Adipose tissue (tissue), 3 donors: ENCODE measurements around the gene SOCS3. TPM values are rescaled to one million over a fixed set of nuclear protein-coding genes. Genes with fewer than 3 reads are reported as not detected.
A peak's percentile ranks its signal among the peaks of the same experiment; 100 is the strongest.

ENCODE experiments used
- H3K27ac ChIP-seq: one replicate; pipeline ENCODE4 v1.5.1; 2013; ENCODE audit warnings: low read depth, low read length
- WGBS, 3 donors: extraction: QIAGEN DNeasy Blood & Tissue Kit; methylation state at CpG; one replicate each; pipeline ENCODE4 v1.1.7; 2013; 5-methylcytosine and 5-hydroxymethylcytosine counted together
- polyA plus RNA-seq, 3 donors: library from polyadenylated mRNA; stranded (reverse); fragments of 200-250 nt; gene quantifications; one replicate each; pipeline ENCODE4 v1.2.3, GENCODE V29; 2013
- donor health status: healthy with polysubstance abuse.
- donor health status: Bipolar disorder and iron deficiency.
- donor health status: healthy.

Gene SOCS3
- polyA plus RNA-seq, 3 donors = 33.1 to 1,268 (median 796) TPM

GRCh38 chr17:78393575-78393974 is 33.7 kb upstream of the SOCS3 start:
- no peak overlapping the region for H3K27ac ChIP-seq
- 88 to 95% (median 94%) methylated on average over 4 of the region's 4 CpGs for WGBS, 3 donors

GRCh38 chr17:78392295-78392694 is 32.4 kb upstream of the SOCS3 start:
- no peak overlapping the region for H3K27ac ChIP-seq
- 95 to 97% (median 96%) methylated on average over 6 of the region's 6 CpGs for WGBS, 3 donors

GRCh38 chr17:78391843-78392242 is 32.0 kb upstream of the SOCS3 start:
- WGBS, 3 donors = 69 to 81% (median 77%) methylated on average over 4 of the region's 4 CpGs
- H3K27ac ChIP-seq = no peak overlapping the region

GRCh38 chr17:78391051-78391431 is 31.2 kb upstream of the SOCS3 start:
- H3K27ac ChIP-seq = no peak overlapping the region
- WGBS, 3 donors = 88 to 96% (median 94%) methylated on average over 11 of the region's 11 CpGs

GRCh38 chr17:78390241-78391050 is 30.6 kb upstream of the SOCS3 start:
- no peak overlapping the region for H3K27ac ChIP-seq
- 50 to 81% (median 55%) methylated on average over 15 of the region's 15 CpGs for WGBS, 3 donors

GRCh38 chr17:78387977-78388941 is 28.4 kb upstream of the SOCS3 start:
- peak overlapping the region; percentile 71 for H3K27ac ChIP-seq
- 29 to 59% (median 33%) methylated on average over 10 of the region's 10 CpGs for WGBS, 3 donors

GRCh38 chr17:78384479-78385175 is 24.8 kb upstream of the SOCS3 start:
- peak overlapping the region; percentile 71 for H3K27ac ChIP-seq
- 62 to 85% (median 63%) methylated on average over 23 of the region's 23 CpGs for WGBS, 3 donors

- peak overlapping the region; percentile 53 for H3K27ac ChIP-seq
- WGBS, 3 donors = 21 to 69% (median 28%) methylated on average over 15 of the region's 15 CpGs
Observed at GRCh38 chr17:78383725-78384471, 24.0 kb upstream of the SOCS3 start.

- 34 to 62% (median 47%) methylated on average over 12 of the region's 12 CpGs for WGBS, 3 donors
- H3K27ac ChIP-seq = no peak overlapping the region
Observed at GRCh38 chr17:78381601-78382232, 21.8 kb upstream of the SOCS3 start.

- no peak overlapping the region for H3K27ac ChIP-seq
- WGBS, 3 donors = 77 to 85% (median 81%) methylated on average over 5 of the region's 5 CpGs
Observed at GRCh38 chr17:78380370-78380769, 20.5 kb upstream of the SOCS3 start.

- peak overlapping the region; percentile 75 for H3K27ac ChIP-seq
- WGBS, 3 donors = 0 to 4% (median 1%) methylated on average over 7 of the region's 7 CpGs
Observed at GRCh38 chr17:78379131-78379491, 19.2 kb upstream of the SOCS3 start.

GRCh38 chr17:78378225-78379130 is 18.6 kb upstream of the SOCS3 start, which contains the start of gene PGS1:
Gene PGS1, plus strand, starts transcription at chr17:78378649. Its CDS starts 17 bp downstream, at chr17:78378666.
- 1 to 2% (median 1%) methylated on average over 80 to 89 of the region's 89 CpGs for WGBS, 3 donors
- H3K27ac ChIP-seq = peak within 1 kb of the TSS; percentile 75

GRCh38 chr17:78377858-78378224 is 18.0 kb upstream of the SOCS3 start:
- no peak overlapping the region for H3K27ac ChIP-seq
- WGBS, 3 donors = 45 to 54% (median 54%) methylated on average over 14 of the region's 14 CpGs

- no peak overlapping the region for H3K27ac ChIP-seq
- WGBS, 3 donors = 79 to 83% (median 80%) methylated on average over 5 of the region's 5 CpGs
Observed at GRCh38 chr17:78376161-78376560, 16.3 kb upstream of the SOCS3 start.

- 41 to 55% (median 42%) methylated on average over 9 of the region's 9 CpGs for WGBS, 3 donors
- peak overlapping the region; percentile 35 for H3K27ac ChIP-seq
Observed at GRCh38 chr17:78375401-78376151, 15.7 kb upstream of the SOCS3 start.
